Posterior cingulate gyrus (tissue), 11 donors: ENCODE data around the gene MAN1A1.

Source experiments
- DNase-seq, 10 donors: peaks; one replicate each; pipeline versions ENCODE4 v3.0.0 to v3.0.0-alpha.2; 2020 to 2021; ENCODE audit warnings: mixed read lengths in 3 of 10
- intact Hi-C: fragments of 100-400 bp; cut with DNase I; formaldehyde crosslinking; loops from one replicate; pipeline ENCODE4 v1.15.1; 2023

Gene MAN1A1

DNA sequence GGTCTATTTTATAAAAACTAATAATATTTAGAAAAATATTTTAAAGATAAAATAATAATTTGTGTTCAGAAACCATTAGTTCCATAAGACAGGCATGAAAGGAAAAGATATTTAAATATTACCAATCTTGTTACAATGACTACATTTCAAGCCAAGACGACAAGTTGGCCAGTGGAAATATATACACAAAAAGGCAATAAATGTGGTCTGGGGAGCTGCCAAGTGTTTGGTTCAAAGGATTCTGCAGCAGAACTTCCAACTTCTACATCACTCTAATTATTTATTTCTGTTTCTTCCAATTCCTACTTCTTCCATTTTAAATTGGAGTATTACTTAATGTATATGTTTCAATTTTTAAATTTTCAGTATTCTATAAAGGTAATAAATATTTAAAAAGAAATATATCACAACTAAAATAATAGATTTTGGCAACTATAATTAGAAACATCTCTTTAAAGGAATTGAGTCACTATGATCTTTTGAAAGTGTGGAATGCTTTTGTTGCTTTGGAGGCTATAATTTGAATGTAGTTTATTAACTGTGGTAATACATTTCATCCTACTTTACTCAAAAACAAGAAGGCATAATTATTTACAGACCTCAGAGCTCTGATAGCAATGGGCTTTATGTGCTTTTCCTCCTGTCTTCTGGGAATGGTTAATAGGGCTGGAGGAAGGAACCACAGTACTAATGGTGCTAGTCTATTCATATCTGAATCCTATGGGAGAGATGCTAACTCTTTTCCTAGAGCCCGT lies 141.4 kb downstream of the MAN1A1 start:
- intact Hi-C loops: no loop called here
- no peak for DNase-seq

DNA sequence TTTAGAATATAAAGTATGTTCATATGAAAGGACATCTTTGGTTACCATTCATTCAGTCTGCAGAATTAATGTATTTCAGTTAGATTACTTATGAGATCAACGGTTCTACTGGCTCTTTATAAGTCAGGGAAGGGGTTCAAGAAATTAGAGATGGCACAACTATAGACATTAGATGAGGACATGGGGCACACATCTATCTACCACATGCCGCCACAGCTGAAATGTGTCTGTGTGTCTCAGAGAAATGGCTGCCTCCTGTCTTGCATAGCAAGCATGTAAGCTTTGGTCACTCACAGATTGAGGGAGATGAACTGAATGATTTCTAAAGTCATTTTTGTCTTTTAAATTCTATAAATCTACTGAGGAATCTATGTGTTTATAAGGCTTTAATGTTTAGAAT lies 142.2 kb downstream of the MAN1A1 start:
- intact Hi-C loops: no loop called here
- no peak for DNase-seq

DNA sequence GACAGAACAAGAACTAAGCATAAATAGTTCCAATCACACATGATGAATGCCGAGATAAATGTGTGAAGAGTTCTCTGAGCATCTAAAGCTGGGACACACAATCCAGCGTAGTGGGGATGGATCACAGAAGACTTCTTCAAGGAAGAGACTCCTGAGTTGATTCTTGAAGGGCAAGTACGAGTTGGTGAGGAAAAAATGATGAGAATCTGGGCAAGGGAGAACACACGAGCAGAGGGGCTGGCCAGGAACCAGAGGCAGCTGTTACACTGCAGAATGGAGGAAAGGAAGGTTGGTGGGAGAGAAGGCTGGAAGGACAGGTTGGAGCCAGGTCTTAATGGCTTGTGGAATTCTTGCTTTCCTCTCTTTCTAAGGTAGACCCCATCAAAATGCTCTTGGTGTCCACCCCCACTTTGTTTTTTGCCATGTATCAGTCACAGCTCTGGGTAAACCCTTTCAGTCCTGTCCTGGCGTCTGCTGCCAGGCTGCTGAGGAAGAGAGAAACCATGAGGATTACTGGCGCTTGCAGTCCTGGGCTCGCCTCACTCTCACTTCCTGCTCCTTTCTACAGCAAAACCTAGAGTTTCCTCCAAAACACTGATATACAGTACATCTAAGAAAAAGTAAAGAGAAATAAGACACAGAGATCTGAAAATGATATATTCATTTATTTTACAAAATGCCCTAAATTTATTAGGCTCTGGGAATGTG lies 143.5 kb downstream of the MAN1A1 start:
- DNase-seq: no peak
- intact Hi-C loops: no loop called here

DNA sequence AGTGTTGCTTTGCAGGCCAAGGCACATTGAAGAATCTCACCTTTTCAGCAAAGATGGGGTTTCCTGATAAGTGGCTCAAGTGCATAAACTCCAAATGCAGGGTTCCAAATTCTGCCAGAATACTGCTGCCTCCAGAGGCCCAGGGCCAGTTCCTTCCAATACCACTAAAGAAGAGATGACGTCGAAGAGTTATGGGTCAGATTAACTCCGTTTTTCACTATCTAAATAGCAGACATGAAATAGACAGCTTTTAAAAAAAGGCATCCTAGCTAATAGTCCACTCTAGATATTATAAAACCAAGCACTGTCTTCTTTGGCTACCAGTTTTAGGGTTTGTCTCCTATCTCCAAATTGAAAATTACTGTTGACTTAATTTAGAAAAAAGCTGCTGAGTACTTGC lies 144.8 kb downstream of the MAN1A1 start:
- intact Hi-C loops: no loop called here

DNA sequence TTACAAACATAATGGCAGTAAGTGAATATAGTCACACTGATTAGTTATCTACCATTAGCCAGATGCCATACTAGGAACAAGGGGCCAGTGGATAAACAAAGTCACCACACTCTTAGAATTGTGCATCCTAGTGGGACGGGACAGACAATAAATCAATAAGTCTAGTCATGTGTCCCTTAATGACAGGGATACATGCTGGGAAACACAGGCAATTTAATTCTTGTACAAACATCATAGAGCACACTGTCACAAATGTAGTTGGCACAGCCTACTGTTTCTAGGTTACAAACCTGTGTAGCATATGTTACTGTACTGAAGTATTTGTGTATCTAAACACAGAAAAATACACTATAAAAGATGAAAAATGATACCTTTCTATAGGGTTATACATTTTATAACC lies 148.1 kb downstream of the MAN1A1 start:
- no peak for DNase-seq
- intact Hi-C loops: no loop called here

More for the DNA sequence above, 144.8 kb downstream of the MAN1A1 start:
- DNase-seq: no peak

DNA sequence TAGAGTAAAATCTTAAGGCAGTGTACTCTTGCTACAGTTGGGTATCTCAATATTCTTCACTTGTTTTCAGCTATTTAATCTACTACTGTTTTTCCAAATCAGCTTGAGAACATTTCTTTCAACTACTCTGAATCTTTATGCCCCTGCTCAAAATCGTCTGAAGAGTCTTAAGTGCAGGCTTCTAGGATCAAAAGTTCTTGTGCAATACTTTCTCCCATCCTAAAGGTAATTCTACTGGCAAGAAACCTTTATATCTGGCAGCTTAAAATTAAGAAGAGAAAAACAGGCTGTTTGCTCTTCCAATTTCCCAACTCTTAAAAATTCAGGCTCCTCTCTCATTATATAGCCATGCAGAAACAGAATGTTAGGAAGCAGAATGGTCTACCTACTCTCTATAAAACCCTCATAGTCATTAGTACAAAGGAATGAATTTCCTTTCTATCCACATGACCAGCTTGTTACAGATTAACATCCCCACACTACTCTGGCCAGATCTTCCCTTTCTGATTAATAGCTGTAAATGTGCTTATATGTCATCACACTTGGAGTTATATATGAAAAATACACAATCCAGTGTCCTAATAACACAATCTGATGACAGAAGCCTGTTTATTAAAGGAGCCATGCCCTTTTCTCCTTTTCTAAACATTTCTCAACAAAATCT lies 148.9 kb downstream of the MAN1A1 start:
- no peak for DNase-seq
- intact Hi-C loops: no loop called here

DNA sequence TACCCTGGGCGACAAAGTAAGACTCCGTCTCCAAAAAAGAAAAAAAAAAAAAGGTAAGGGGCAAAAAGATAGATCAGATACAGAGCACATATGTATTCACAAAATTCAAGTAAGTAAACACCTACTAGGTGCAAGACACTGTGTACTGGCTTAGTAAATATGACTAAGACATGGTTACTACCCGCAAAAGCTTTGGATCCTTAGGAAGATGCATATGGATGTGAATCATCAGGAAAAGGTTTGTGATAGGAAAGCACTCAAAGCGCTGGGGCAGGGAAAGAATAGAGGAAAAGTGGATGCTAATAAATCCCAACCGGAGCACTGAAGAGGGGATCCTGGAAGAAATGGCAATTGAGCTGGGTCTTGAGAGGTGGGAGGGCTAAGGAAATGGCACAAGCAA lies 152.3 kb downstream of the MAN1A1 start:
- intact Hi-C loops: no loop called here

DNA sequence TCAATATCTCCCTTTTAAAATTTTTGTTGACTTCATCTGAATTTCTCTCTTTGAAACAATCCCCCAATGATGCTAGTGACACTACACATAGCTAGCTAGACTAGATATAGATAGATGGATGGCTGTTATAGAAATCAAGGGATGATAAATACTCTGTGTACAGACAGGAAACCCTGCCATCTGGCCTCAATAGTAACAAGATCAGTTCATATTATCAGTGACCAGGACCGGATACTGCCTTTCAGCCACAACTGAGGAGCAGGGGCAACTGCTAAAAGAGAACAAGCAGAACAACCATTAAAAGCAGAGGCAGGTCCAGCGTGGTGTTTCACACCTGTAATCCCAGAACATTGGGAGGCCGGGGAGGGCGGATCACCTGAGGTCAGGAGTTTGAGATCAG lies 152.8 kb downstream of the MAN1A1 start:
- intact Hi-C loops: no loop called here
- no peak for DNase-seq

More for the DNA sequence above, 152.3 kb downstream of the MAN1A1 start:
- no peak for DNase-seq

DNA sequence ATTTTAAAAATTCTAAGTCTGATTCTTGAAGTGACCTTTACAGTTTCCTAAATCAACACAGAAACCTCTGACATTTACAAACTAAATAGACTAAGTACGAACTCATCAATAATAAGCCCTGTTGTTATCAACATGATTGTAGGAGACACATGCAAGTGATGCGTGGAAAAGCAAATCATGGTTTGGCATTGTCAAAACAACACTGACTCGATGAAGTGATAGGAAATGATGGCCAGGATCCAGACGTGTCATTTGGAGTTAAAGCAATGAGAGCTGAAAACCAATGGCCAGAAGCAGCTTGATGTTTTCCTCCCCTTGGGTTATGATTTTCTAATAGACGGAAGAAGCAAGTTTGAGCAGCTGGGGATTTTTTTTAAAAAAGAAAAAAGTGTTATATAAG lies 153.7 kb downstream of the MAN1A1 start:
- no peak for DNase-seq
- intact Hi-C loops: no loop called here

DNA sequence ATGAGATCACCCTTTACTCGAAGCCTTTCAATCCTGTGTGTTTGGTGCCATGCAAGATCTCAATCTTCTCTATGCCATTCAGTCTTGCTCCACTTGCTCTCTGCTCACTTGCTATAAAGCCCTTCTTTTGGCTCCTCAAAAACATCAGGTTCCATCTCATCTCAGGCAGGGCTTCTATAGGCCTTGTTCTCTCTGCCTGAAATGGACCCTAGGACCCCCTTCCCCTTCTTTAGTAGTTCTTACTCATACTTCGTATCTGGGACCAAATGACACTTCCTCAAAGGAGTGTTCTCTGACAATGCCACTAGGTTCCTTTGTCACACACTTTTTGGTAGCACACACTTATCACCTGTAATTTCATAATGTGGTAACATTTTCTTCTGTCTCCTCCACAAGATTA lies 154.4 kb downstream of the MAN1A1 start:
- intact Hi-C loops: no loop called here
- DNase-seq: no peak

DNA sequence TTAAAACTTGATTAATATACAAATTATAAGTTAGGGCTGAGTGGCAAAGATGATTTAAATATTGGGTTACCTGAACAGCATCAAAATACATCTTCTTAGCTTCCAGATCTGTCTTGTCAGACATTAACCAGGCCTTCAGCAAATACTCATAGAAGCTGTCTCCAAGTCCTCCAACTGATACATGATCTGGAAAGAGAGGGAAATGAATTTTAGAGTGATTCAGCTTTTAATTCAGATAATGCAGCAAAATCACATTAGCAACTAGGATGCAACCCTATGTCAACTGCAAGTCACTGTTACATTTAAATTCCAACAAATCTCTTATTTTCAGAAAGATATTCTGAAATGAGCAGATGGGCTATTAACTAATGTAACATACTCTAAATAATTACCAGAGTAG lies 155.9 kb downstream of the MAN1A1 start:
- DNase-seq: no peak
- intact Hi-C loops: no loop called here

DNA sequence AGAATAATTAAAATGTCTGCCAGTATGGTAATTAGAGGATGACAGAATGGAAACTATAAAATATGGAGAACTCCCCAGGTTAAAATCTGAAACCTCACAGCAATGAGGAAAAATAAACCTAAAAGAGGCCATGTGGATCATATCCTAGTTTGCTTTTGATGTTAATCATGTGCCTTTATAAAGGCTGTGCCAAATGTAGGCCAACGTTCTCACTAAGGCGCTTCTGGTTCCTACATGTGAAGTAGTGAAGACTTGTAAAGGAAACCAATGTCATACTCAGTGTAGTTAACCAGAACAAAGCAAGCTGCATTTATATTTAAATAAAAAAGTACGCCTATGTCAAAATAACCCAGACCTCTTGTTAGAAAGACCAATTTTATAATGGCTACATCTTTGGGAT lies 157.4 kb downstream of the MAN1A1 start:
- intact Hi-C loops: no loop called here
- DNase-seq: no peak

DNA sequence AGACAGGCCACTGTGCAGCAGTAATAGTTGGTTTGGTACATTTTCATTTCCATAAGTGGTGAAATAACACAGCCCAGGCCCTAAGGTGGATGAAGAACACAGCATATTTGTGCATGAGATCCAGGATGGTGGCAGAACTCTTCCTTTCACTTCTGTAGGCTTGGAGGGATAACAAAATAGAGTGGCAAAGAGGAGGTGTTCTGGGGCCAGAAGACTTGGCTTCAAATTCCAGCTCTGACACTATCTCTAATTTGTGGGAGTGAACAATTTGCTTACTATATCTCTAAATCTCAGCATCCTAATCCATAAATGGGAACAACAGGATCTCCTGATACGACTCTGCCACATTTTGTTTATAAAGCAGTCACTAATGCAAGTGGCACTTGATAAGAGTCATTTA lies 159.4 kb downstream of the MAN1A1 start:
- no peak for DNase-seq
- intact Hi-C loops: no loop called here

DNA sequence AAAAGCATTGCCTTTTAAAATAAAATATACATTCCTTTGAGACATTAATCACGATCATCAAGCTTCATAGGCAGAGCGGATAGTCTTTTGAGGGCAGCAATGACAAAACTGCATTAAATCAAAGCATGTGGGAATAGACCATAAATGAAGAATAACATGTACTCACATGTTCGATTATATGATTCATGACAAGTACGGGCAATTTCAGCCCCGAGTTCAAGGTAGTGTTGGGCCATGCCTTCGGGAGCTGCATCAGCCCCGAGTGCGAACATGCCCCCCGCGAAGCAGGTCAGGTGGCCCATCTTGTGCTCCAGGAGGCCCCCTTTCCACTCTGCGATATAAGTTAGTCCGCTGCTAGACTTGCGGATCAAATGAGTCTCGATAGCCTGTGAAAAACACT lies 160.1 kb downstream of the MAN1A1 start:
- DNase-seq: peak in 1 of 10 donors; percentile 46
- intact Hi-C loops: no loop called here

DNA sequence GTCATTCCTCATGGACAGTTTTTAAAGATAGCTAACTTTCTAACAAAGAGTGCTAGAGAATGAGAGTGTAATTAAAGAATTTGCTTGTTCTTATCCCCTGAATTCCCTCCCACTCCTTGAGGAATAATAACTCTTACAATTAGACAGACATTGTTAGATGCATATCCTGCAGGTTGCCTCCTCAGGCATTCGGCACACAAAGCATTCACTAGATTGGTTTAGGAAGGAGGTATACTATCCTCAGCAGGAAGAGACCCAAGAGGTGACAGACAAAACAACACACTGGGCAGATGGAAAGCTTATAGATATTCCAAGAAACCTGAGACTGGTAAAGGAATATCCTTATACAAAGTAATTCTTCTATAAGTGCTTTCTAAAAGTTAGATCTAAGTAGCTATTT lies 162.0 kb downstream of the MAN1A1 start:
- DNase-seq: no peak
- intact Hi-C loops: no loop called here

DNA sequence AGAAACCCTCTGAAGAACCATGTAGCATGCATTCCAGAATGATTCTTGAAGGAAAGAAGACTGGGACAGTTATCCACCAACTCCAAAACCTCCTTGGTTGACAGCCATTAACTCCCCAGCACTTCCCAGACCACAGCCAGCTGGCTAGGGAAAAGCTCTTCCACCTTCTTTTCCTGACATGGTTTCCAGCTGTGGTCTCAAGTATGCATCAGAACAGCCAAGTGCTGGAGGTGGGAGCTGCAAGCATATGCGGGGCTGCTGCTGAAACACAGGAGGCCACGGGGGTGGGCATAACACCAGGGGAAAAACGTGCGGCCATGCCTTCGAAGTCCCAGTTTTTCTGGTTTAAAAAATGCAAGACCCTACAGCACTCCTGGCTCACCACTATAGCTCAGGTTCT lies 163.1 kb downstream of the MAN1A1 start:
- peak in 1 of 10 donors; percentile 45 for DNase-seq
- intact Hi-C loops: no loop called here

DNA sequence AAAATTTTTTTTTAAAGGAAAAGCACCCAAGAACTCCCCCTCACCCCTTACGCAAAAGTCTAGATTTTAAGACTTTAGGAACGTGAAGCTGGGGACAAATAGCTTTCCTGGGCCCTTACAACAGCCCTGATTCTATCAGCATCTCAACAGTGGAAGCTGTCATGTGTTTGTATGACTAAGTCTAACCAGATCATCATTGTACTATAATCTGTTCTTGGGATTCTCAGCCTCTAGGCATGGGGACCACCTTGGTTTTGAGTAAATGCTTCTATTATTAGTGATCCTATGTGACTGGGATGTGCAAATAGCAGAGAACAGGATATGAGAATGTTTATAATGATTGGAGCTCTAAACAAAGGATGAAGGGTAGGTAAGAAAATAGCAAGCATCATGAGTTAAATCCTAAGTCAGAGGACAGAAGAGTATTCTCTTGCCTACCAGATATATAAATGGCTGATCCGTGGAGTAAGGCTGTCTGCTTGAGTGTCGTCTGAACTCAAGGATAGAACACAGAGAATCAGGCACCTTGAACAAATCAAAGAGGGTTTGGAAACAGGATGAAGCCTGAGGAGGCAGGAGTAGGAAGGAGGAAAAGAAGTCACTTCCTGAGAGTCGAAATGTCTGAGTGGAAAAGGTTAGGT lies 165.4 kb downstream of the MAN1A1 start:
- DNase-seq: no peak
- intact Hi-C loops: no loop called here

DNA sequence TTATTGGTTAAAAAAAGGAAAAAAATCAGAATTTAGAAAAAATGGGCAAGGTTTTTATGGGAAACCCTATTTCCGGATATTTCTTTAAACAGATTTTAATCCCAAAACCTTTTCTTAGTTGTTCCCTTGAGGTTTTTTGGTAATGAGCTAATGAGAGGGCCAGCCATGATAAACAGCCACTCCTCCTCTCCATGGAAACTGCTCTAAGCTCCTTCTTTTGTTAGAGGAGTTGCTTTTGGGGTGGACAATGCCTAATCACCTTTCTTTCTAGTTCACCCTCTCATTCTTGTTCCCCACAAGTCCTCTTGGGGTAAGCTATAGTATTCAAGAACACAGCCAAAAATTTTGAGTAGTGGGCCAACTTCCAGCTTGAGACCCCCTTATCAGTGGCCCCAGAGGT lies 166.1 kb downstream of the MAN1A1 start:
- intact Hi-C loops: no loop called here

DNA sequence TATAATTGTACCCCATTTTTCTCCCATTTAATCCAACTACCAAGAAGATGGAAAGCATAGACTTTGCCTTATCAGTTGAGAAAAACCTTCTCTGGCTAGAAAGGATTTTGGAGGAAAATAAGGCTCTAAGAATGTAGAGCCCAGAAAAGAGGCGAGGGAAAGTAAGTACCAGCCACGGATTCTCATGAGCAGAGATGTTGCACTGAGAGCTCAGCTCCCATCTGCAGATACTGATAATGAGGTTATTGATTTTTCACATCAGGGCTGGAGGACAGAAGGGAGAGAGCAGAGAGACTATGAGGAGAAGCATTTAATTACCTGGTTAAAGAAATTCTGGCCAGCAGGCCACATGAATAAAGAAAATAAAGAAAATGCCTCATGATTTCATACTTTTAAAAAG lies 166.7 kb downstream of the MAN1A1 start:
- no peak for DNase-seq
- intact Hi-C loops: no loop called here

More for the DNA sequence above, 166.1 kb downstream of the MAN1A1 start:
- DNase-seq: no peak

DNA sequence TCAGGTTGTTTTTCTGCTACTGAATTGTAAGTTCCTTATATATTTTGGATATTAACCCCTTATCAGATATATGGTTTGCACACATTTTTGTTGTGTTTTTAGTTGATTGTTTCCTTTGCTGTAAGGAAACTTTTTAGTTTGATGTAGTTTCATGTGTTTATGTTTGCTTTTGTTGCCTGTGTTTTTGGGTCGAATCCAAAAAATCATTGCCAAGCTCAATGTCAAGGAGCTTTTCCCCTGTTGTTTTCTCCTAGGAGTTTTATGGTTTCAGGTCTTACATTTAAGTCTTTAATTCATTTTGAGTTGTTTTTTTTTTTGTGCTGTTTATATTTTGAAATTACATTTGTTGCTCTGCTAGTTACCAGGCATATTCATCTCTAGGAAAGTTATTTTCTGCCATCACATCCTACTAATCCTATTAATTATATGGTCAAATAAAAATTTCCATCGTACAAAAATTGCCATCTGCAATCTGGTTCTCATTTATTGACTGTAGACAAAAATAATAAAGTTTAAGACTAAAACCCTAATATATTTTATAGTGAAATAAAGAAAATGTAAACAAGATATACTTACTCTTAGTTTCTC lies 167.3 kb downstream of the MAN1A1 start:
- intact Hi-C loops: no loop called here
- no peak for DNase-seq

DNA sequence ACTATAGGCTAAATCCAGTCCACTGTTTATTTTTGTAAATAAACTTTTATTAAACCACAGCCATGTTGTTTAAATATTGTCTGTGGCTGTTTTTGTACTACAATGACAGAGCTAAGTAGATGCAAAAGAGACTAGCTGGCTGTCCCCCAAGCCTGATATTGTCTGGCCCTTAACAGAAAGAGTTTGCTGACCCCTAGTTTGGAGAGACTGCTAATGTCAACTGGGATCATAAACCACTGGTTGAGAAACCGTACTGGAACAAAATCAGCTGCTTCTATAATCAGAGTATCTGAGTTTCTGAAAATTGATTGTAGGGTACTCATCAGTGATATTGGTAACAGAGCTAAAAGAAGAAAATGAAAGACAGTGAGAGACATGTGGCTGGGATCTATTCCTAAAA lies 168.5 kb downstream of the MAN1A1 start:
- DNase-seq: no peak
- intact Hi-C loops: no loop called here
